GM08714 (cell line): ENCODE measurements around the gene ZNF784.
A peak's percentile ranks its signal among the peaks of the same experiment; 100 is the strongest.

Experiments
- H3K4me3 ChIP-seq: fragments of 200-500 bp; sonication (Bioruptor generic); 2 replicates; pipeline ENCODE4 v1.5.1; 2014; ENCODE audit warnings: mild to moderate bottlenecking, low read length, inconsistent platforms
- ZNF274 ChIP-seq: IDR thresholded peaks from 2 replicates; pipeline ENCODE4 v1.6.1; 2012; ENCODE audit warnings: mild to moderate bottlenecking, low read depth, low read length

The ZNF784 gene

GRCh38 chr19:55642153-55643002 is 18.0 kb upstream of the ZNF784 start:
- peak overlapping the region; percentile 95 for H3K4me3 ChIP-seq
- TF ChIP-seq ZNF274 = no peak

GRCh38 chr19:55641426-55642152 is 17.2 kb upstream of the ZNF784 start:
- peak overlapping the region; percentile 95 for H3K4me3 ChIP-seq
- no peak for TF ChIP-seq ZNF274

GRCh38 chr19:55640577-55641425 is 16.4 kb upstream of the ZNF784 start, which contains the start of gene ZNF580:
Gene ZNF580, plus strand, starts transcription at chr19:55641002. Its CDS starts 1,507 bp downstream, at chr19:55642509.
- peak within 1 kb of the TSS; percentile 95 for H3K4me3 ChIP-seq
- no peak for TF ChIP-seq ZNF274

GRCh38 chr19:55640043-55640576 is 15.7 kb upstream of the ZNF784 start:
- TF ChIP-seq ZNF274 = no peak
- peak overlapping the region; percentile 95; the same call in 1 of the 2 replicates for H3K4me3 ChIP-seq

- TF ChIP-seq ZNF274 = no peak
- H3K4me3 ChIP-seq = no peak overlapping the region
Observed at GRCh38 chr19:55638864-55639359, 14.5 kb upstream of the ZNF784 start.

- H3K4me3 ChIP-seq = no peak overlapping the region
- TF ChIP-seq ZNF274 = no peak
Observed at GRCh38 chr19:55637534-55637933, 13.2 kb upstream of the ZNF784 start.

- TF ChIP-seq ZNF274 = no peak
- no peak overlapping the region for H3K4me3 ChIP-seq
Observed at GRCh38 chr19:55636723-55637122, 12.4 kb upstream of the ZNF784 start.

GRCh38 chr19:55635856-55636440 is 11.6 kb upstream of the ZNF784 start:
- peak overlapping the region; percentile 92 for H3K4me3 ChIP-seq
- TF ChIP-seq ZNF274 = no peak

GRCh38 chr19:55635334-55635717 is 11.0 kb upstream of the ZNF784 start:
- peak overlapping the region; percentile 92 for H3K4me3 ChIP-seq
- TF ChIP-seq ZNF274 = no peak

GRCh38 chr19:55633861-55634260 is 9.5 kb upstream of the ZNF784 start:
- peak overlapping the region; percentile 92; the same call in 1 of the 2 replicates for H3K4me3 ChIP-seq

GRCh38 chr19:55632463-55632834 is 8.1 kb upstream of the ZNF784 start:
- H3K4me3 ChIP-seq = no peak overlapping the region
- TF ChIP-seq ZNF274 = no peak

More at GRCh38 chr19:55633861-55634260, 9.5 kb upstream of the ZNF784 start:
- no peak for TF ChIP-seq ZNF274

- no peak overlapping the region for H3K4me3 ChIP-seq
- no peak for TF ChIP-seq ZNF274
Observed at GRCh38 chr19:55626350-55626749, 2.0 kb upstream of the ZNF784 start.

- peak overlapping the region; percentile 32; the same call in 1 of the 2 replicates for H3K4me3 ChIP-seq
- TF ChIP-seq ZNF274 = no peak
Observed at GRCh38 chr19:55625004-55625326, 599 bp upstream of the ZNF784 start.

- peak overlapping the region; percentile 34; the same call in 1 of the 2 replicates for H3K4me3 ChIP-seq
Observed at GRCh38 chr19:55623561-55623960, 805 bp downstream of the ZNF784 start.

More at GRCh38 chr19:55623561-55623960, 805 bp downstream of the ZNF784 start:
- TF ChIP-seq ZNF274 = no peak
